Smooth muscle cell (in vitro differentiated cells): Measurements from ENCODE around the gene SEPTIN1. TPM values are rescaled to one million over a fixed set of nuclear protein-coding genes. Genes with fewer than 3 reads are reported as not detected.

Experiments used
- DNase-seq: peaks from one replicate; lab custom pipeline; 2025; ENCODE audit not compliant: unreplicated experiment; lab: John Stamatoyannopoulos, UW
- H2AFZ ChIP-seq: fragments of 200-600 bp; sonication (generic); 2 replicates; pipeline ENCODE4 v1.6.0; 2016; ENCODE audit warnings: antibody characterized with exemption, low read depth, mild to moderate bottlenecking
- H3F3A ChIP-seq: fragments of 200-600 bp; sonication (generic); 2 replicates; pipeline ENCODE4 v1.6.0; 2017; ENCODE audit warnings: antibody characterized with exemption, low read depth
- H3K27ac ChIP-seq: fragments of 200-600 bp; sonication (generic); 2 replicates; pipeline ENCODE4 v1.5.1; 2016; ENCODE audit warnings: low read depth, mild to moderate bottlenecking
- H3K27me3 ChIP-seq: fragments of 200-600 bp; sonication (generic); 2 replicates; pipeline ENCODE4 v1.6.1; 2016; ENCODE audit warnings: low read depth, mild to moderate bottlenecking
- H3K36me3 ChIP-seq: fragments of 200-600 bp; sonication (generic); 2 replicates; pipeline ENCODE4 v1.5.1; 2016; ENCODE audit warnings: low read depth
- H3K4me1 ChIP-seq: fragments of 200-600 bp; sonication (generic); 2 replicates; pipeline ENCODE4 v1.5.1; 2016; ENCODE audit warnings: low read depth
- H3K4me2 ChIP-seq: fragments of 200-600 bp; sonication (generic); 2 replicates; pipeline ENCODE4 v1.6.0; 2016; ENCODE audit warnings: mild to moderate bottlenecking
- H3K4me3 ChIP-seq: fragments of 200-600 bp; sonication (generic); 2 replicates; pipeline ENCODE4 v1.5.1; 2016; ENCODE audit warnings: mild to moderate bottlenecking
- H3K79me2 ChIP-seq: fragments of 200-600 bp; sonication (generic); 2 replicates; pipeline ENCODE4 v1.6.0; 2016; ENCODE audit warnings: low read depth, mild to moderate bottlenecking
- H3K9ac ChIP-seq: fragments of 200-600 bp; sonication (generic); 2 replicates; pipeline ENCODE4 v1.6.0; 2016; ENCODE audit warnings: low read depth
- H3K9me3 ChIP-seq: fragments of 200-600 bp; sonication (generic); replicated peaks from 2 replicates; pipeline ENCODE4 v1.5.1; 2016; ENCODE audit warnings: low read depth
- H4K20me1 ChIP-seq: fragments of 200-600 bp; sonication (generic); 2 replicates; pipeline ENCODE4 v1.6.0; 2016; ENCODE audit warnings: low read depth
- CTCF ChIP-seq: fragments of 200-600 bp; sonication (generic); IDR thresholded peaks from 2 replicates; pipeline ENCODE4 v1.5.1; 2017; ENCODE audit warnings: borderline replicate concordance, mild to moderate bottlenecking, antibody characterized with exemption; ENCODE audit not compliant: insufficient read depth, poor library complexity, severe bottlenecking
- WGBS: methylation state at CpG from one replicate; pipeline ENCODE4 v1.1.7; 2016; ENCODE audit warnings: low lambda C conversion rate; 5-methylcytosine and 5-hydroxymethylcytosine counted together
- polyA plus RNA-seq: library from polyadenylated mRNA; unstranded; fragments of >200 nt; fragmentation: Nextera tagmentation; extraction: Ambion mirVana; gene quantifications from 2 replicates; pipeline ENCODE4 v1.2.1, GENCODE V29; 2016
- total RNA-seq: library from RNA; depleted of rRNA; stranded (reverse); fragments of >200 nt; gene quantifications from 2 replicates; pipeline ENCODE4 v1.2.3, GENCODE V29; 2014

The SEPTIN1 gene
- total and polyA plus RNA-seq, 2 experiments from 2014 or later, result 0.27 to 3.7 TPM

DNA sequence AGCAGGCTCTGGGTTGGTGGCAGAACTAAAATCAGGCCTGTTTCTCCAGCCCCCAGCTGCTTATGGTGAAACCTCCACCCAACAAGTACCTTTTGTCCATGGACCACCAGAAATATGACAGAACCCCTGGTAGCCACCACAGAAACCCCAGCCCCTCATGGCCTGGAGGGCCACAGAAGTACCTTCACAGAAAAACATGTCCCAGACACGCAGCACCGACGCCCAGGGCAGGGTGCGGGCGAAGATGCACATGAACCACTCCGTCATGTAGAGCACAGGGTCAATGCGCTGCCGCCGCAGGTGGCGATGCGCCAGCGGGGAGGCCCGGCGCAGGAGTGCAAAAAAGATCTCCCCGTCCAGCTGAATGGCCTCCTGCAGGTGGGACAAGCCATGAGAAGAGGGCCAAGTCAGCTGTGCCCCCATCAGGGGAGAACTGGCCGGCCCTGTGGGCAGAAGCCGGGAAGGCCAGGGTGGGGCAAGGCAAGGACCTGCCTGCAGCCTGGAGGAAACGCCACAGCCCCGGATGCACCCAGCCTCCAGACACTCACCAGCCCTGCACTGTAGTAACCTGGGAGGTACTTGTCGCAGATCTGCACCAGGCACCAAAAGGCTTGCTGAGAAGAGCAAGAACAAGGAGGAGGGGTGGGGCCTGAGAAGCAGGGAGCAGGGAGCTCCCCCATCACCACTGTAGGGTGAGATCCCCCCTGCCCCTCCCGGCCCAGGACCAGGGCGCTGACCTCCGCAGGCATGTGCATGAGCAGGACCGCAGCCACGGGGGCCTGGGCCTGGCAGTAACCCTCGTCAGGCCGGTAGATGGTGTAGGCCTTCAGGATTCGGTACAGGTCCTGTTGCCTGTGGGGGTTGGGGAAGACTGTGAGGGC lies 23.1 kb downstream of the SEPTIN1 start:
- H2AFZ ChIP-seq, result no peak overlapping the region
- no peak for DNase-seq
- H3K27ac ChIP-seq, result no peak overlapping the region
- H3K4me1 ChIP-seq, result peaks cover 10% of the 10 kb centered on the region
- WGBS, result 94% methylated on average over 28 of the region's 28 CpGs
- no peaks in the 10 kb centered on the region for H3F3A ChIP-seq
- no peak for TF ChIP-seq CTCF
- no peaks in the 10 kb centered on the region for H4K20me1 ChIP-seq
- no peak overlapping the region for H3K9ac ChIP-seq
- no peak overlapping the region for H3K4me3 ChIP-seq
- no peaks in the 10 kb centered on the region for H3K36me3 ChIP-seq
- peaks cover 49% of the 10 kb centered on the region for H3K79me2 ChIP-seq
- H3K27me3 ChIP-seq, result no peaks in the 10 kb centered on the region
- no peaks in the 10 kb centered on the region for H3K9me3 ChIP-seq
- H3K4me2 ChIP-seq, result no peak overlapping the region

- DNase-seq, result no peak
- H3K27me3 ChIP-seq, result no peaks in the 10 kb centered on the region
- no peak overlapping the region for H3K4me2 ChIP-seq
- H3K4me3 ChIP-seq, result no peak overlapping the region
- WGBS, result 93% methylated on average over 9 of the region's 9 CpGs
- H3K27ac ChIP-seq, result no peak overlapping the region
- no peak overlapping the region for H2AFZ ChIP-seq
- peaks cover 16% of the 10 kb centered on the region for H3K4me1 ChIP-seq
- H4K20me1 ChIP-seq, result no peaks in the 10 kb centered on the region
- H3K36me3 ChIP-seq, result no peaks in the 10 kb centered on the region
- H3K9me3 ChIP-seq, result no peaks in the 10 kb centered on the region
- peaks cover 49% of the 10 kb centered on the region for H3K79me2 ChIP-seq
- no peak overlapping the region for H3K9ac ChIP-seq
- no peaks in the 10 kb centered on the region for H3F3A ChIP-seq
- TF ChIP-seq CTCF, result no peak
Observed at GRCh38 chr16:30358577-30358936, 23.8 kb downstream of the SEPTIN1 start.

DNA sequence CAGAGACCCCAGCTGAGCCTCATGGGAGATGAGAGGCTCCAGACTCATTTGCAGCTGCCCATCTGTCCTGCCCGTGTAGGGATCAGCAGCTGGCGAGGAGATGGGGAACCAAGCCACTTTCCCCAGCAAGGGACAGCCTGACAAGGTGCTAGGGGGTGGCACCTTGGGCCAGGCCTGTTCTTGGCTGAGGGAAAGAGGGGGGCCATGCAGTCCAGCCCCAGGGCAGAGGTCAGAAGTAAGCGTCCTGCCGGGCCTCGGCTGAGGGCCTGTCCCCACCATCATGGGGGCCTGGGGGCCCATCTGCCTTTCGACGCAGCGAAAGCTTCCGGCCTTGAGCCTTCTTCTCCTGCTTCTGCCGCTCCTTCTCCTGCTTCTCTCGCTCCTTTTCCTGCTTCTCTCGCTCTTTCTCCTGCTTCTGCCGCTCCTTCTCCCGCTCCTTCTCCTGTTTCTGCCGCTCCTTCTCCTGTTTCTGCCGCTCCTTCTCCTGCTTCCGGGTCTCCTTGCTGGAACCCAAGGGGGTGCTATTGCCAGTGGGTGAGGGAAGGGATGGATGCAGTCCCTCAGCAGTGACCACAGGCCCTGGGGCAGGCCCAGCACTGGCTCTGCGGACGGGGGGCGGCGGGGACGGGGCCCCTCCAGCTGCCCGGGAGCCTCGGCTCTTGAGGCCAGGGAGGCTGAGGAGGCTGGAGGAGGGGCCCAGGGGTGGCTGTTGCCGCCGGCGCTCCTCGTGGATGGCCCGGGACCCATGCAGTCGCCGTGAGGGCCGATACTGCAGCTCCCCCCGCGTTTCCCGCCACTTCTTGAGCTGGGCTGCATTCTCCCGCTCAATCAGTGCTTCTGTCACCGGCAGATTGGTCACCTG lies 24.4 kb downstream of the SEPTIN1 start:
- 96% methylated on average over 36 of the region's 37 CpGs for WGBS

More for the DNA sequence above, 24.4 kb downstream of the SEPTIN1 start:
- H4K20me1 ChIP-seq, result no peaks in the 10 kb centered on the region
- peaks cover 16% of the 10 kb centered on the region for H3K4me1 ChIP-seq
- no peak overlapping the region for H3K27ac ChIP-seq
- no peak overlapping the region for H3K4me2 ChIP-seq
- no peak for TF ChIP-seq CTCF
- H3K27me3 ChIP-seq, result no peaks in the 10 kb centered on the region
- H2AFZ ChIP-seq, result no peak overlapping the region
- H3F3A ChIP-seq, result no peaks in the 10 kb centered on the region
- peaks cover 44% of the 10 kb centered on the region for H3K79me2 ChIP-seq
- no peaks in the 10 kb centered on the region for H3K36me3 ChIP-seq
- H3K4me3 ChIP-seq, result no peak overlapping the region
- H3K9me3 ChIP-seq, result no peaks in the 10 kb centered on the region
- no peak for DNase-seq
- H3K9ac ChIP-seq, result no peak overlapping the region
